Stimulated activated CD4-positive, alpha-beta T cell treated with anti-CD3 and anti-CD28 coated beads, TNF-alpha, amount 100 ng/mL, for 24 hours (primary cell): ENCODE measurements around the gene GPX5.
"Not testable (repeated sequence)": the region's sequence is repeated elsewhere in the genome, so short reads cannot be mapped to it uniquely, and the experiment has no call there.

Source experiments
- DNase-seq, 3 experiments: peaks; one replicate each; pipeline ENCODE4 v3.0.0-alpha.2; 2020; ENCODE audit warnings: low read depth in 3 of 3

GPX5 gene

DNA sequence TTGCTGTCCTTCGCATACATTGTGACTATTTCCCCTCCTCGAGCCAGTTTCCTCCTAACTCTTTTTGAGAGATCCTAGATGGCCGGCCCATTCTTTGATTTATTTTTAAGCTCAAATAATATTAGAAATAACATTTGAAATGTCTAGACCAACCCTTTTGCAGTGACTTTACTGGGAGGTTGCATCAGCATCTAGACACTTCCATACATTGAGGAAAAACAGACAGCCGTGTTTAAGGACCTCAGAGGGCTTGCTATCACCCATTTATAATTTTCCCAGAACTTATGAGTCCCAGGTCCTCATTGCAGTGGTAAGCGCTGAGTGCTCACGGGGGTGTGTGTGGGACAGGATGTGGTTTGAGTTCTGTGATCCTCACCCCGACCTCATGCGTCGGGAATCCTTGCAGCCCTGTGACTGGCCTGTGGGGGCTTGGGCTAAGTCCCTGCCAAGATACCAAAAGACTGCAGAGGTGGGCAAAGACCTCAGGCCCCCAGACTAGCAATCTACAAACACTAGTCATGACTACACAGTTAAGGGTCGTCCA is at the start of gene GPX5:
Gene GPX5, plus strand, starts transcription at position 386 of the 544 bp plus-strand sequence. Its CDS starts 133 bp downstream, at position 519.
- no peak for DNase-seq

- no peak for DNase-seq
Measured at GRCh38 chr6:28478518-28478917, 47.2 kb upstream of the GPX5 start.

DNA sequence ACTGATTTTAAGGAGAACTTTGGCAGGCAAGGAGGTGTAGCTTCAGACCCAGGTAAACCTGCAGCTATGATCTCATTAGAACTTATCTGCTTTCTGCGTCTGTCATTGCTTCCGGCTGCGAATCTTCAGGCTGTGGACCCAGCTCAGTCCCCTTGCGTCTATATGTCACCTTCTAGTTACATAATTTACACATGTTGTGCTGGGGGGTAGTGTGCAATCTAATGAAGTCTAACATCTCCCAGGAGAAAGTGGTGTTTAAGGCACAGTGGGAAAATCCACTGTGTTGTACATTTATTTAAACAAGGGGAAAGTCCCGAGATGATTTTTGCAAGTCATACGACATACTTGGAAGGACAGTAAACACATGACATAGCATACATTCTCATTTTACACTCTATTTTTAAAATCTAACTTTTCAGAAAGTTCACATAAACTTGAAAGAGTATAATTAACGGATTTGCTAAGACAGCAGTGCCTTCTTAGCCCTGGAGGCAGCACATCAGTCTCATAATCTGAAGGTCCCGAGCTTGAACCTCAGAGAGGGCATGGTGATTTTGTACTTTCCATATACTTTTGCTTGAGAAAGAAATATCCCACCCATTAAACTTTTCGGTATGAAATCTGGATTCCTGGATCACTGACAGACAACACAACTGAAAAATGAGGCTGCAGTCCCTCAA is 45.3 kb upstream of the GPX5 start:
- no peak for DNase-seq

DNA sequence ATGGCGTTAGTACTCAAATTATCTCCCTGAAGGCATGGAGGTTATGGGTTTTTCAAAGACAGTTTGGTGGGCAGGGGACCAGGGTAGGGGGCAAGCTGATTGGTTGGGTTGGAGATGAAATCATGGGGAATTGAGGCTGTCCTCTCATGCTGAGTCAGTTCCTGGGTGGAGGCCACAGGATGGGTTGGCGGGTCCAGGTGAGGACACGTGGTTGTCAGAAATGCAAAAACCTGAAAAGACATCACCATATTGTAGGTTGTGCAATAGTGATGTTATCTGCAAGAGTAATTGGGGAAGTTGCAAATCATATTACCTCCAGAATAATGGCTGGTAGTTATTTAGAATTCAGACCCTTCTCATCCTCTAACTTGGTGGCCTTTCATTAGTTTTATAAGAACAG is 40.2 kb upstream of the GPX5 start:
- DNase-seq, result no peak

- no peak for DNase-seq
Measured at GRCh38 chr6:28486533-28486932, 39.1 kb upstream of the GPX5 start.

GRCh38 chr6:28486988-28487742 is 38.5 kb upstream of the GPX5 start:
- DNase-seq, result no peak

DNA sequence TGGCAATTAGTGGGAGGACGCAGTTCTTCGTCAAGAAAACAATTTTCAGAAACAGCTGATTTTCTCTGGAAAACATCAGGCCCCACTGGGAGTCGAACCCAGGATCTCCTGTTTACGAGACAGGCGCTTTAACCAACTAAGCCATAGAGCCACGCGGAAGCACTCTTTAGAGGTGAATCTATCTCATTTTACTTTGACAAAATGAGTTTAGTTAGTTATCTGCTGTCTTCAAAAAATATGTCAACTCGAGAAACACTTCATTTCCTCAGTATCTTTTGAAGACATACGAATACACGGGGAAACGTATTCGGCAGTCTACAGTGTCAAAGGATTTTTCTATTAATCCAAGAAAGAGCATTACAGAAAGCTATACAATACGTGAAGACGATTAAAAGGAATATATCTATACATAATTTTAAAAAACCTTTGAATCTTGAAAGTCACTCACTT is 36.7 kb upstream of the GPX5 start:
- peak in 2 of 3 experiments; percentile 9 to 44 for DNase-seq

DNA sequence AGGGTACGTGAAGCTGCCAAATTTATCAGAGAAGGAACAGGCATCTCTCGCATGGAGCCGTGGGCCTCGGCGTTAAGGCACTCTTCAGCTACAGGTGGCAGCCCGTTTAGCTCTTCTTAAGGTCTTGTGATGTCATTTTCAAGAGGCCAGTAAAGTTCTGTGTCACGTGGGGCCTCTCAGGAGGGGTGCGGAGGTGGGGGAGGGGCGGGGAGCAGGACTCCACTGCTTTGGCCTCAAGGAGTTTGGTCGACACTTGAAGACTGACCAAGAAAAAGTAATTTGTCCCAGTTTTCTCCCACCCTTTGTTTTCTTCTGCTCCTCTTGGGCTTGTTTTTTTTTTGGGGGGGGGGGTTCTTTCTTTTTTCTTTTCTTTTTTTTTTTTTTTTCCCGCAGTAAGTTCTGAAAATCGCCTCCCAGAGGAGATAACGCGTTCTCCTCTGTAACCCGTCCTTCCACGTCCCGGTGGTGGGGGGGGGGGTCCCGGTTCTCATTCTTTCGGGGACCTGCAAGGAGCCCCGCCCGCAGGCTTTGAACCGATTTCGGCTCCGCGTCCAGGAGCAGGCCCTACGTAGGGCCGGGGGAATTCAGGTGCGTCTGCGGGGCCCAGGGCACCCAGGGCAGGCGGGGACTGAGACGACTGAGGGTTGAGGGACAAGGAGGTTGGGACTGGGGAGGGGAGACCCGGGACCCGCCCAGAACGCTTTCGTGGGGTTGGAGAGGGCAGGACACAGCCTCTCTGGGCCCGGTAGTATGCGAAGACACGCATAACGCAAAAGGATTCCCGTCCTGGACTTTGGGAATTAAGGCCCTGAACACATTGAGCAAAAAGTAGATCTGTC is 36.1 kb upstream of the GPX5 start:
- DNase-seq, result peak in 2 of 3 experiments; percentile 5 to 50

DNA sequence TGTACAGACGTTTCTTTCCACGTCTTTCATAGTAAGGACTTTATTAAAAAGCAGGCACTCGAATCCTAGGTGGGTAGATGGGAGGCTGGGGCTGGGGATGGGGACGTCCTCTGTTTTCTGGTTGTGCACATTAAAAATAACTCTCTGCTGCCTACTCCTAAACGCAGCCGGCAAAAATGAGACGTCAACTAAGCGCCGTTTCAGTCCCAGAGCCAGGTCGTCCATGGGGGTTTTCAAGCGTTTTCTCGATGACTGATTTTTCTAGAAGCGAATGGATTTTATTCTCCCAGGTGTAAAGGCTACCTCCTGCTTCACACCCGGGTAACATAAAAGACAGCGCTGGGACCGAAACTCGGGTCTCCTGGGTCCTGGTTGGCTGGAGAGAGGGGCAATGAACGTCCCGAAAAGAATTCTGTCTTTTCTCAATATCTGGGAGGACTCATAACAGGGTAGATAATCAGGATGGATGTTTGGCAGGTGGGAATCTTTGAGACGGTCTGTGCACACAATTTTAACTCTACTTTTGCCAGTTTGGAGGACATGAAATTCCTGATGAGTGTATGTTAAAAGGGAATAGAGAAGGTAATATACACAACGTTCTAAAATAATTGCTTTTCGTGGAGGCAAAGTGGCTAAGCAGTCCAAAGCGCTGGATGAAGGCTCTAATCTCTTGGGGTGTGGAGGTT is 35.3 kb upstream of the GPX5 start:
- no peak for DNase-seq

DNA sequence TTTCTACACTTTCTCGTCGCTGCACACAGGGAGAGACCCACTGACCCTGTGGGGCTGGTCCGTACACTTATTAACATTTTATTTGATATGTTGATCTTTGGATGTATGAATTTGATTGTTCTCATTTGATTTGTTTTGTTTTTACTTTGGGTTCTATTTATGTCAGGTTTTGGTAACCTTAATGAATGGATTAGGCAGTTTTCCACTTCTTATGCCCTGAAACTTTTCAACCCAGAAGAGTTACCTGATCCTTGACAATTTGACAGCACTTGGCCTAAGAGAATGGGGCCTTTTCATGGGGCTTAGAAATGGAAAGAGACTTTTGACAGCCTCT is 33.7 kb upstream of the GPX5 start:
- DNase-seq, result no peak

DNA sequence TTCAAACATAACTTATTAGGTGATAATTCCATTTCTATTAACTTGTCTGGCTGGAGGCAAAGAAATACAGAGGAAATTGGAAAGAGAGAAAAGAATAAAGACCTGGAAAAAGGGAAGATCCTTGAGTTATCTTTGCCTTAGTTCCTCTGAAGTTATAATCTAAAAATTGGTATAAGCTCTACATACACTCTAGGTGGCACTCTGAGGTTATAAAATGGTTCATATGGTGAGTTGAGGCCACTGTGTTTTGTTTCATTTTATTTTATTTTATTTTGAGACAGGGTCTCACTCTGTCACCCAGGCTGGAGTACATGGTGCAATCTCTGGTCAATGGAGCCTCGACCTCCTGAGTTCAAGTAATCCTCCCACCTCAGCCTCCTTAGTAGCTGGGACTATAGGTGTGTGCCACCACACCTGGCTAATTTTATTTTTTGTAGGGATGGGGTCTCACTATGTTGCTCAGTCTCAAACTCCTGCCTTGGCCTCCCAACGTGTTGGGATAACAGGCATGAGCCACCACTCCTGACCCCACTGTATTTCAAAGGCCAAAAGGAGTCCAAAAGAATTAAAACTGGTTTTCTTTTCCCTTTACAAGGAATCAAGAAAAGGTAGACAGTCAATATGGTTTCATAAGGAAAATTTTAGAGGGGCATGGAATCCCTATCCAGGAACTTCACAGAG is 29.4 kb upstream of the GPX5 start:
- DNase-seq, result no peak

DNA sequence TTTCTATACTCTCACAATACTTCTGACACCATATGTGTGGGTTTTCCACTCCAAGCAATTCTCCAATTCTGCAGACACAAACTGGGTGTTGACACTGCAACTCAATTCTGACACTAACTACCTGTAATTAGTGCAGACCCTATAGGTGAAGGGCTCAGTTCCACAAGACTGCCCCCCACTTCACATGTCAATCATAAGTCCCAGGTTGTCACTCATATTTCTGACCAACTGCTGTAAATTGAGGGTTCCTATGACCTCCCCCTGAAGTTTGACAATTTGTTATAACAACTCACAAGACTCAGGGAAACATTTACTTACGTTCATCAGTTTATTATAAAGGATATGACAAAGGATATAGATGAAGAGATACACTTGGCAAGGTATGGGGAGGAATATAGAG is 28.4 kb upstream of the GPX5 start:
- DNase-seq, result no peak

GRCh38 chr6:28497893-28498292 is 27.8 kb upstream of the GPX5 start:
- DNase-seq, result no peak

- DNase-seq, result no peak
Measured at GRCh38 chr6:28501259-28501658, 24.4 kb upstream of the GPX5 start.

GRCh38 chr6:28502136-28502535 is 23.5 kb upstream of the GPX5 start:
- not testable (repeated sequence) for DNase-seq

GRCh38 chr6:28502709-28503305 is 22.9 kb upstream of the GPX5 start:
- DNase-seq, result not testable (repeated sequence)

DNA sequence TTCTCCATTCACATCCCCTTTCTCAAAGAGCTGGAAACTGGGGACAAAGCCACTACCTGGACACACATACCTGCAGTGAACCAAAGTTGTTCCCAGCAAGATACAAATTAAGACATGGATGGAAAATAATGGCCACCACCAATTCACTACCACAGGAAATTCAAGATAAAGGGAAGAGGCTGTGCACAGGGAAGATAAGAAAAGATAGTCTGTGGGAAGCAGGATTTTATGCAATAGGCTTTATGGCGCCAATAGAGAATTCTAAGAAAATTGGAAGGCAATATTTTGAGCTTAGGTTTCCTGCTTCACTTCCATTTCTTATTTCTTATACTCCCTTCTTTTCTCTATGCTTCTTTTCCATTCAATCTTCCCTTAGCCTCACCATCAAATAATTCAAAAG is 19.9 kb upstream of the GPX5 start:
- DNase-seq, result no peak

DNA sequence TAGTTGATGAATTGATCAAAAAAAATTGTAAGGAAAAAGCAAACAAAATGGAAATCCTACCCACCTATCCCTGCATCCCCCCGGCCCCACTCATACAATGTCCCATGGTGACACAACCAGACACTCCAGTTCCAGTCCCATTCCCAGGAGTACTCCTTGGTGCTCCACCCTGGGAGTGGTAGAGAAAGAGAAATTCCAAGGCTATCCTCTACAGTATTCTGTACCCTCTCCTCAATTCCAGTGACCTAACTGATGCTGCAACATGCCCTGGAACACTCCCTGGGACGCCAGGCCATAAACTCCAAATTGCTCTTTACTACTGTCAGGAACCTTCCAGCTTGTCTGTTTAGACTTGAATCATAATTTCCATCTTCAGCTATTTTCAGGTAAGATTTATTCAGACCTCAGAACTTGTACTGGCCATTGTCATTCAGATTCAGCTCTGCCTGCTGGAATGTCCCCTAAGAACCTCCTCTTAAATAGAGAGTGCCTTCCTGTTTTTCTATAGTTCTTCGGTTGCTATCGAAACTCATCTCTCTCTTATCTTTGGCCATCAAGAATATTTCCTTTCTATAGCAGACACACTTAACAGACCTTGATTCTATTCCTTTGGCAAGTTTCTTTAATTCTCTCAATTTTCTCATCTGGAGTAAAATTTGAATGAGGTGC is 18.7 kb upstream of the GPX5 start:
- DNase-seq, result no peak

DNA sequence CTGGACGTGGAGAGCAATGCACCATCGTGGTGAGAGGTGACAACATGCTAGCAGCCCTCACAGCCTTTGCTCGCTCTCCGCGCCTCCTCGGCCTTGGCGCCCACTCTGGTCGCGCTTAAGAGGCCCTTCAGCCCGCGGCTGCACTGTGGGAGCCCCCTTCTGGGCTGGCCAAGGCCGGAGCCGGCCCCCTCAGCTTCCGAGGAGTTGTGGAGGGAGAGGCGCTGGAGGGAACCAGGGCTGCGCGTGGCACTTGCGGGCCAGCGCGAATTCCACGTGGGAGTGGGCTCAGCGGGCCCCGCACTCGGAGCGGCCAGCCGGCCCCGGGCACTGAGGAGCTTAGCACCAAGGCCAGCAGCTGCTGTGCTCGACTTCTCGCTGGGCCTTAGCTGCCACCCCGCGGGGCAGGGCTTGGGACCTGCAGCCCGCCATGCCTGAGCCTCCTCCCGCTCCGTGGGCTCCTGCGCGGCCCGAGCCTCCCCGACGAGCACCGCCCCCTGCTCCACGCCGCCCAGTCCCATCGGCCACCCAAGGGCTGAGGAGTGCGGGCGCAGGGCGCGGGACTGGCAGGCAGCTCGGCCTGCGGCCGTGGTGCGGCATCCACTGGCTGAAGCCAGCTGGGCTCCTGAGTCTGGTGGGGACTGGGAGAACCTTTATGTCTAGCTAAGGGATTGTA is 13.9 kb upstream of the GPX5 start:
- DNase-seq, result no peak
